Activated CD8-positive, alpha-beta T cell treated with anti-CD3 and anti-CD28 coated beads for 36 hours (primary cell): ENCODE results near the gene TFR2. TPM values are rescaled to one million over a fixed set of nuclear protein-coding genes. Genes with fewer than 3 reads are reported as not detected.
A peak's percentile ranks its signal among the peaks of the same experiment; 100 is the strongest.

Source experiments
- ATAC-seq: fragments of 200-7000 bp; cut with Tn5 transposase; one replicate; pipeline ENCODE4 v1.10.0; 2021; ENCODE audit warnings: mild to moderate bottlenecking, moderate library complexity
- CTCF ChIA-PET: fragments of 350-600 bp; sonication (Branson Sonifier 250); formaldehyde crosslinking; loops from one replicate; lab custom pipeline; 2021; ENCODE audit warnings: antibody characterized with exemption; lab: Charles Lee
- POLR2A ChIA-PET: fragments of 350-600 bp; sonication (Branson Sonifier 250); formaldehyde crosslinking; loops from one replicate; lab custom pipeline; 2021; ENCODE audit warnings: antibody characterized with exemption; lab: Charles Lee
- DNase-seq: peaks from one replicate; pipeline ENCODE4 v3.0.0-alpha.2; 2020
- H3K27ac Mint-ChIP-seq: one replicate; pipeline ENCODE4 v1.8.0; 2021; ENCODE audit warnings: mild to moderate bottlenecking, mixed read lengths
- H3K27me3 Mint-ChIP-seq: one replicate; pipeline ENCODE4 v1.8.0; 2021; ENCODE audit warnings: mixed read lengths
- H3K36me3 Mint-ChIP-seq: one replicate; pipeline ENCODE4 v1.8.0; 2021; ENCODE audit warnings: low read depth, mixed read lengths
- H3K4me1 Mint-ChIP-seq: one replicate; pipeline ENCODE4 v1.8.0; 2021; ENCODE audit warnings: low read depth, mixed read lengths
- H3K4me3 Mint-ChIP-seq: one replicate; pipeline ENCODE4 v1.8.0; 2021; ENCODE audit warnings: mild to moderate bottlenecking, moderate library complexity, mixed read lengths
- H3K9me3 Mint-ChIP-seq: one replicate; pipeline ENCODE4 v1.8.0; 2021; ENCODE audit warnings: mixed read lengths
- CTCF ChIP-seq: fragments of 200-600 bp; IDR thresholded peaks from one replicate; pipeline ENCODE4 v1.8.0; 2022; ENCODE audit warnings: antibody characterized with exemption, mild to moderate bottlenecking
- intact Hi-C: fragments of 100-400 bp; cut with micrococcal nuclease; formaldehyde crosslinking; loops from one replicate; pipeline ENCODE4 v1.10.0; 2022
- total RNA-seq, 2 experiments: library from RNA; stranded (reverse); gene quantifications; one replicate each; pipeline ENCODE4 v1.2.3, GENCODE V29; 2021

TFR2 gene
- total RNA-seq, 2 experiments from 2014 or later = 11.3 to 11.9 TPM

GRCh38 chr7:100639995-100640516, 1.3 kb downstream of the TFR2 start:
- no peak overlapping the region for H3K27ac Mint-ChIP-seq
- POLR2A ChIA-PET = interaction anchor here (0.6 to 0.7 kb wide), 3 partner anchors 12 to 57 kb away, joined by 3 read pairs; no protein-coding TSS in a partner anchor
- H3K9me3 Mint-ChIP-seq = no peaks in the 10 kb centered on the region
- peaks cover 3% of the 10 kb centered on the region for H3K36me3 Mint-ChIP-seq
- intact Hi-C loops = no loop called here
- no peak for ATAC-seq
- no peaks in the 10 kb centered on the region for H3K27me3 Mint-ChIP-seq
- no peaks in the 10 kb centered on the region for H3K4me1 Mint-ChIP-seq
- DNase-seq = no peak
- no peak for TF ChIP-seq CTCF
- CTCF ChIA-PET = interaction anchor here (0.5 to 1.9 kb wide), 2 partner anchors 10 to 176 kb away, joined by 3 to 6 read pairs; no protein-coding TSS in a partner anchor
- no peak overlapping the region for H3K4me3 Mint-ChIP-seq

GRCh38 chr7:100632951-100633717, 8.2 kb downstream of the TFR2 start:
- Mint-ChIP-seq H3K4me3 (peak overlapping the region; percentile 82), H3K27ac (peak overlapping the region; percentile 93), H3K9me3 (no peaks in the 10 kb centered on the region), H3K4me1 (peaks cover 23% of the 10 kb centered on the region), H3K27me3 (peaks cover 4% of the 10 kb centered on the region), H3K36me3 (peaks cover 6% of the 10 kb centered on the region)
- ChIA-PET CTCF (interaction anchor here (0.9 to 4.2 kb wide), 17 partner anchors 7 to 219 kb away, joined by 3 to 46 read pairs (median 6); partner anchors contain the start of genes FBXO24, GIGYF1, LRCH4 and MOSPD3), POLR2A (interaction anchor here (0.5 to 1.3 kb wide), 9 partner anchors 17 to 576 kb away, joined by 3 to 4 read pairs (median 3); partner anchors contain the start of genes MOSPD3 and POP7)
- DNase-seq (peak; percentile 73), ATAC-seq (peak; percentile 77)
- peak; percentile 51 for TF ChIP-seq CTCF
- intact Hi-C loops = no loop called here

- peaks cover 4% of the 10 kb centered on the region for H3K27me3 Mint-ChIP-seq
- H3K36me3 Mint-ChIP-seq = peaks cover 3% of the 10 kb centered on the region
- no peak for TF ChIP-seq CTCF
- ATAC-seq (no peak), DNase-seq (no peak)
- intact Hi-C loops = no loop called here
- peaks cover 36% of the 10 kb centered on the region for H3K4me1 Mint-ChIP-seq
- no peak overlapping the region for H3K4me3 Mint-ChIP-seq
- no peaks in the 10 kb centered on the region for H3K9me3 Mint-ChIP-seq
- CTCF ChIA-PET = interaction anchor here (1.0 to 1.8 kb wide), 9 partner anchors 9 to 96 kb away, joined by 4 to 8 read pairs (median 5); partner anchors contain the start of genes FBXO24, GNB2, MOSPD3 and POP7
- H3K27ac Mint-ChIP-seq = peak overlapping the region; percentile 51
- POLR2A ChIA-PET = interaction anchor here (0.9 to 2.1 kb wide), 5 partner anchors 16 to 221 kb away, joined by 3 to 5 read pairs (median 3); no protein-coding TSS in a partner anchor
Observed at GRCh38 chr7:100630066-100630465, 11.3 kb downstream of the TFR2 start.

- Mint-ChIP-seq H3K4me1 (peaks cover 36% of the 10 kb centered on the region), H3K27ac (no peak overlapping the region), H3K4me3 (no peak overlapping the region), H3K27me3 (peaks cover 2% of the 10 kb centered on the region), H3K9me3 (no peaks in the 10 kb centered on the region), H3K36me3 (peaks cover 2% of the 10 kb centered on the region)
- DNase-seq (peak; percentile 55), ATAC-seq (no peak)
- CTCF ChIA-PET = interaction anchor here (0.8 to 4.8 kb wide), 9 partner anchors 9 to 96 kb away, joined by 3 to 16 read pairs (median 5); partner anchors contain the start of genes FBXO24, GNB2 and POP7
- TF ChIP-seq CTCF = peak; percentile 29
- intact Hi-C loops = no loop called here
- POLR2A ChIA-PET = interaction anchor here (0.8 to 2.1 kb wide), 6 partner anchors 10 to 222 kb away, joined by 3 to 5 read pairs (median 3); partner anchors contain the start of gene MOSPD3
Observed at GRCh38 chr7:100629117-100629716, 12.1 kb downstream of the TFR2 start.
